Activated CD8-positive, alpha-beta memory T cell treated with anti-CD3 and anti-CD28 coated beads, Interleukin-2, amount 50 U/mL, for 24 hours (primary cell): ENCODE measurements around the gene RAP1GDS1.
"Not testable (repeated sequence)": the region's sequence is repeated elsewhere in the genome, so short reads cannot be mapped to it uniquely, and the experiment has no call there.

Experiments
- DNase-seq: peaks from one replicate; pipeline ENCODE4 v3.0.0-alpha.2; 2020; ENCODE audit errors: extremely low read depth

Gene RAP1GDS1

DNA sequence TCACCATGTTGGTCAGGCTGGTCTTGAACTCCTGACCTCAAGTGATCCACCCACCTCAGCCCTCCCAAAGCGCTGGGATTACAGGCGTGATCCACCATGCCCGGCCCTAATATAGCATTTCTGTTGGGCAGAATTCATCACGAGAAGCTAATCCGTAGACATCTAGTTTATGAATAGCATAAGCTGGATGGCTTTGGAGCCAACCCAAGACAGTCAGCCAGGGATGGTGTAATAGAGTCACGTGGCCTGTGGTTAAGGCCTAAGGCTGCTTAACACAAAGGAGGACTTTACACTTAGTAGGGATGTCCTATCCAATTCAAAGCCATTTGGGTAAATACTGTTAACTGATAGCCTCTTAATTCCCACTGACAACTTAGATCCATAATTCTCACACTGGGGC is 173.6 kb downstream of the RAP1GDS1 start:
- DNase-seq, result no peak

DNA sequence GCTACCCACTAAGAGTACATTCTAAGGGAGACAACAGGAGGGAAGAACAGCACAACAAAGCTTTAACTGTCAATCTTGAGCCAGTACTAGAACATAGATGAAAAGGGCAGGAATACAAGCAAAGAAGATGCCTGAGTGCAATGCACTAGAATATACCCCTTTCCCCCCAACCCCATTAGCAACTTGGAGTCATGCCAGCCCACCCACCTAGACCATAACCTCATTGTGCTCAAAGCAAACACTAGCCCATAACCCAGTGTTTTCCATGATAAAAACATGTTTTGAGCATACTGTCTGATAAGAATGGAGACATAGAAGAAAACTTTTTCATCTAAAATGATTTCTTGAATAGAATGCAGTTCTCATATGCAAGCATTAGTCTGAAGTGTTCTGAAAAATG is 183.2 kb downstream of the RAP1GDS1 start:
- no peak for DNase-seq

DNA sequence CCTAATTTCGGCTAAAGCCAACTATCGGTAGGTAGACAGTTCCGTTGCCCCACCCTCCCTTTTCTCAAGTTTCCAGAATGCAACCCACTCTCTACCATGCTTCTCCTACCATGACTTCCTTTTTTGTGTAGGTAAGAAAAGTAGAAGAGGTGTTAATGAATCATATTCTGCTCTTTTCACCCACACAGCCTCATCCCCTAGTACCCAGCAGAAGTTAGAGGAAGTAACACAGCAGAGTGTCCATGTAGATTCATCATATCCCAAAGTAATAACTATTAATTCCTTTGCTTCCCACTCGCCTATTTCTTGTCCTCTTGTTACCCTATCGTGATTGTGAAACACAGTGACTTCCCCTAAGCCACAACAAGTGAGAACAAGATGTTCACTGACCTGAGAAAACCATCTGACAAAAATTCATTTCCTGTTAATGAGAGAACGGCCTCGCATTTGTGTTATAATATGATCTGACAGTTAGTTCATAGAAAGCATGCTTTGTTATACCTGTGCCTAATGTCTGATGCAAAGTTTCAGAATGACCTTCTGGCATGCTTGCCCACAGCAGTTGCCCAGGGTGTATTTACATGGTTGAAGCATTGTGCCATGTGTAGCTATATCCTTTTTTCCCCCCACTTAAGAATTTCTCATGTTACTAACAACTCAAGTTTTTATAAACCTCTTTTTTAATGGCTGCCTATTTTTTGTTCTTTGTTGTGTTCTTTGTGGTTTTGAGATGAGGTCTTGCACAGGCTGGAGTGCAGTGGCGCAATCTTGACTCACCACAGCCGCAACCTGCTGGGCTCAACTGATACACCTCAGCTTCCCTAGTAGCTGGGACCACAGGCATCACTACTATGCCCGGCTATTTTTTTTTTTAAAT is 185.6 kb downstream of the RAP1GDS1 start:
- DNase-seq, result no peak

DNA sequence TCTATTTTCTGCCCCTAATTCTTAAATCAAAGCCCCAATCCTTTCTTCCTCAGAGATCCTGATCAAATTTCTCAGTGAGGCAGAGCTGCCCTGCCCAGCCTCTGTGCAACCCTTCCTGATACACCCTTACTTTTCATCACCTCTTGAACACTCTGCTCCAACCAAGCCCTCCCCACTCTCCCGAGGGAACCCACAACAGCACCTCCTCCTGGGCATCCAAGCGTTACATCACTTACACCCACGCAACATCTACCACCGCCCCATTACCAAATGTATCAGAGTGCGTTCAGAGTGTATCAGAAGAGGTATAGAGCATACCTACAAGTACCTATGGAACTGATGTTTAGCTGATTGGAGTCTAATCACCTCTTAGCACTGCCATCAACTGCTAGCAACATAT is 186.5 kb downstream of the RAP1GDS1 start:
- DNase-seq, result no peak

DNA sequence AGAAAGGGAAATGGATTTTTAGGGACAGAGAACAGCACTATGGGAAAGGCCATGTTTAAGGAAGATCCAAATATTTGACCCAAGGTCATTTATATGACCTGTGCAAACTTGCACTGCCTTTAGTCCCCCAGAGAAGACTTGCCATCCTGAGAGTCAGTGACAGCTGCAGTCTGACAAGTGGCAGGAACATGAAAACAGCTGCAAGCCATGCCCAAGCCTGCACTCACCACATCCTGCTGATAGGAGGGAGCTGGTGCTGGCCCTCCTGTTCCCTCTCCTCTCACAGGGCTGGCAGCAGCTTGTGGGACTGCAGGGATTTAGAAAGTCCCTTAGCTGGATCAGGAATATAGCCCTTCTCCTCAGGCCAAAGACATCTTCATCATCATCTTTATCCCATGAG is 187.7 kb downstream of the RAP1GDS1 start:
- no peak for DNase-seq

GRCh38 chr4:98452091-98452490 is 190.9 kb downstream of the RAP1GDS1 start:
- DNase-seq, result no peak

GRCh38 chr4:98457422-98457821 is 196.2 kb downstream of the RAP1GDS1 start:
- not testable (repeated sequence) for DNase-seq

GRCh38 chr4:98461121-98461865 is 200.1 kb downstream of the RAP1GDS1 start:
- not testable (repeated sequence) for DNase-seq

DNA sequence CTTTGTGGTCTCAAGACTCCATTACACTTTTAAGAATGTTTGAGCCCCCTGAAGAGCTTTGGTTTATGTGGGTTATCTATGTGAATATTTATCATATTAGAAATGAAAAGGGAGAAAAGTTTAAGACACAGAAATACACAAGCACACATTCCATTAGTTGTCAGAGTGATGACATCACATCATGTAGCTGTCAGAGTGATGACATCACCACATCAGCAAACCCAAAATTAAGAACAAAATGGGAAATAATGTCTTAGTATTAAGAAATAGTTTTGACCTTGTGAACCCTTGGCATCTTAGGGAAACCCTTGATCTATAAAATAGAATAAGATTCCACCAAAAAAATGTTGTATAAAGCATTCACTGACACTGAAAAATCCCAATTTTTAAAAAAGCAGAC is 201.3 kb downstream of the RAP1GDS1 start:
- DNase-seq, result no peak

- no peak for DNase-seq
Measured at GRCh38 chr4:98466868-98467599, 205.8 kb downstream of the RAP1GDS1 start.

DNA sequence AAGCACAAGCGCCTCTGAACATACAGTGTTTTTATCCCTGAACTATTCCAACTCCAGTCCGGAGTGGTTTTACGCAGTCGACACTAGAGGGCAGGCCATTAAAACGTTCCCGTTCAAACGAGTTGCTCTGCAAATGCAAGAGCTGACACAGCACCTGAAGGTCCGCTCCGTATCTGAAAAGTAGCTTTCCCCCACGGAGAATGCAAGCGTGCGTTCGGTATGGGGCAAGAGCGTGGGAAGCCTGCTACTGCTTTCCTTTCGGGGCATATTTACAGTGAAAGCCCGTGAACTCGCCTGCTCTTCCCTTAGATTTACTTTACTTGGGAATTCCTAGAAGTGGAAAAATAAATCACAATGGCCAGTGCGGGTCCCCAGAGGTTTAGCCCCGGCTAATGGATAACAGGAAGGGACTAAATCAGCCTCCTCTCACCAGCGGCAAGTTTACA is 206.5 kb downstream of the RAP1GDS1 start:
- DNase-seq, result peak; percentile 50

DNA sequence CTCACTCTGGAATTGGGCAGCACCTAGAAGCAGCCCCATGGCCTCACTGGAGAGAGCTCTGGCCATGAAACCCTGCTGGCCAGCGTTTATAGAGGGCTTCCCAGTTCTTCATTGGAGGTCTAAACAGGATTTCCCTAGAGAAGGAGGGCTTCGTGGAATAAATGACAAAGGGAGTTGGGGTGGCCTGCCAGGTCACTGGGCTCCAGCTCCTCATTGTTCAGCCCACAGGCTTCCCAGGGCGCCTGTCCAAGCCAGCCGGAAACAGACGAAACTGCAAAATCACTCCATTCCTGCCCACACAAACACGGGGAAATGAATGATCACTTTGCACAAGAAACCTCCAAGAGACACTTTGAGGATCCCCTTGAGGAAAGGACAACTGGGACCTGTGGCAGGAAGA is 207.5 kb downstream of the RAP1GDS1 start:
- no peak for DNase-seq

GRCh38 chr4:98469771-98470170 is 208.6 kb downstream of the RAP1GDS1 start:
- DNase-seq, result no peak

DNA sequence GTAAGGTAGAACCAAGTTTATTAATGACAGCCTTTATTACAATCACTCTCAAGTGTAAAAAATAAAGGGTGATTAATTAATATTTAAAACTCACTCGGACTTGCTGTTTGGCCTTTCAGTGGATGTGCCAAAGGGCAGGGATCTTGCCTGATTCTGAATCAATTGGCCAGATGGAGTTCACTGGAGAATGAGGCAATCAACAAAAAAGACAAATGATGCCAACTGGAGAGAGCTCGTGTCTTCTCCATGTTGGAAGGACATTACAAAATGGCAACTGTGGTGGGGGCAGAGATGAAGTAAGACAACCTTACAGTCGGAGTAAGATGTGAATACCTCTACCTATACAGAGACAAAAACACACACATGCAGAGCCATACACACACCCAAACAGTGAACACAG is 209.2 kb downstream of the RAP1GDS1 start:
- no peak for DNase-seq

- DNase-seq, result no peak
Measured at GRCh38 chr4:98470831-98471230, 209.6 kb downstream of the RAP1GDS1 start.

DNA sequence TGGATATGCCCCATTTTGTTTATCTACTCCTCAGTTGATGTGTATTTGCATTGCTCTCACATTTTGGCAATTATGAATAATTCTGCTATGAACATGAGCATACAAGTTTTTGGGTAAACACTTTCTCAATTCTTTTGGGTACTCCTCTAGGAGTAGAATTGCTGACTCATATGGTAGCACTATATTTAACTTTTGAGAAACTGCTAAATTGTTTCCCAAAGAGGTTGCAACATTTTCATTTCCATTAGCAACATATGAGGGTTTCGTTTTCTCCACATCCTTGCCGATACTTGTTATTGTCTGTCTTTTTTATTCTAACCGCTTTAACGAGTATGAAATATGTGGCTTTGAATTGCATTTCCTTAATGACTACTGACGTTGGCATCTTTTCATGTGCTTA is 211.9 kb downstream of the RAP1GDS1 start:
- no peak for DNase-seq

DNA sequence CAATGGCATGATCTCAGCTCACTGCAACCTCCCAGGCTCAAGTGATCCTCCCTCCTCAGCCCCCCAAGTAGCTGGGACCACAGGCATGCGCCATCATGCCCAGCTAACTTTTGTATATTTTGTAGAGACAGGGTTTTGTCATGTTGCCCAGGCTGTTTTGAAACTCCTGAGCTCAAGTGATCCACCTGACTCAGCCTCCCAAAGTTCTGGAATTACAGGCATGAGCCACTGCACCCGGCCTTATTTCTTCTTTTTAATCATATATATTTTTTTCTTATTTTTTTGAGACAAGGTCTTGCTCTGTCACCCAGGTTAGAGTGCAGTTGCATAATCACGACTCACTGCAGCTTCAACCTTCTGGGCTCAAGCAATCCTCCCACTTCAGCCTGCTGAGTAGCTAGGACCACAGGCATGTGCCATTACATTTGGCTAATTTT is 213.2 kb downstream of the RAP1GDS1 start:
- no peak for DNase-seq

DNA sequence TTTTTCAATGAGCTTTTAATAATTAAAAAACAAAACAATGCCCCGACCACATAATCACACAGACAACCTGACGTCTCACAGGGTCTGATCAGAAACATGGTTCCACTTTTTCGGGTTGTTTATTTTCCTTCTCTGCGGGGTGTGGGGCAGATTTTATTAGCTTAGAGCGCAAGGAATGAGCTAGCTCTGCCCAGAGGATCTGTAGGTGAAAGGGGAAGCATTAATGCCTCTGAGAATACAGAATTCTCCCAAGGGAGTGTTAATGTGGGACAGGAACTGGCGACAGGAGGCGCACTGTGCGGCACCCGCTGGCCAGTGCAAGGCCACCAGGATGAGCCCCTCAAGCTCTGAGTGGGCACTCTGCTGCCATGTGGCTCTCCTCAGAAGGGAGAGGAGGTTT is 215.7 kb downstream of the RAP1GDS1 start:
- DNase-seq, result no peak

DNA sequence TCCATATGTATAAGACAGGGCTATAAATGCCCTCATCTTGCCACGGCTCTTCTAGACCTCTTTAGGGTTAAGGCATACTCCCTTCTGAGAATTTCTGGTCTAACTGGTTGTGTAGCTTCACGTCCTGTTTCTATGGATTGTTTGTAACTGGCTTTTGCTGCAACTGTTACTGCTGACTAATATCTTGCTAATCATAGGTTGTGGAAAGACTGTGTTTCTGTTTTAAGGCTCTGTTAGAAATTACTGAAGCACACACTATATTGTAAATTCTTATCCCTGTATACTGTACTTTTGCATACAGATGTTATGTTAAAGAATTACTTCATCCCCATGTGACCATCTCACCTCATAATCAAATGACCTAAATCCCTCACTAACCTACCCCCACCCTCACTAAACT is 218.4 kb downstream of the RAP1GDS1 start:
- not testable (repeated sequence) for DNase-seq

GRCh38 chr4:98480535-98480934 is 219.4 kb downstream of the RAP1GDS1 start:
- DNase-seq, result no peak

DNA sequence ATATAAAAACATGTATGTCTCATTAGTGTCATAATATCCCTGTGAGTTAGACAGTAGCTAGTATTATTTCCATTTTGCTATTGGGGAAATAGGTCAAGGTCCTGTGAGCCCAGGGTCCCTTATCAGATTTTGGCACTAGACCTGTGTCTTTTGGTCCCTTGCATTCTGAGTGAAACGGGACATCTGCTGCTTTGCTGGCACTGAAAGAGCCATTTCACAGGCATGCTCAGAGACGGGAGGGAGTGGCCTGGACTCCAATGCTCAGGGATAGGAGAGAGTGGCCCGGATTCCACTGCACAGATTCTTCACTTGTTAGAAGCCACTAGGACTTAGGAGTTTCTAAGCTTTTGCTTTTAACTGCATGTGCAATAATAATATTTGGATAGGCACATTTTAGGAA is 220.0 kb downstream of the RAP1GDS1 start:
- no peak for DNase-seq

GRCh38 chr4:98482503-98482846 is 221.3 kb downstream of the RAP1GDS1 start:
- DNase-seq, result no peak
